ENCODE measurements around the gene SACM1L.

DNA sequence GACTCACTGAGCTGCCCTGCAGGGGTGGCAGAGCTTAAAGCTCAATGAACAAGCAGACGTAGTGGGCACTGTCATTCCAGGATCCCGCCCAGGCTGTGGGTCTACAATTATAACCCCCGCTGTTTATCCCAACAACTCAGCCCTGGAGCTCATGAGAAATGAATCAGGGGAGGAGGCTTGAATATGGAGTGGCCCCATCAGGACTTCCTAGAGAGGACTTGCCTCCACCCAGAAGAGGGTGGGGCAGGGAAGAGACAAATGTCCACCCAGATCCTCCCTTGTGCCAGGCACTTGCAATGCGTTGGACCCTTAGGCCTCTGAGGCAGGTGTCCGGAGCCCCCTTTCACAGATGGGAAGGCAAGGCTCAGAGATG lies 74.1 kb downstream of the SACM1L start:
- TF ChIP-seq FOXK2 (IDR thresholded peaks at IDR 0.05) (no peak), SUZ12 (IDR thresholded peaks at IDR 0.05) (no peak), SP1 (IDR thresholded peaks at IDR 0.05) (no peak), FOXM1 (IDR thresholded peaks at IDR 0.05; ENCODE audit: borderline replicate concordance) (no peak), FOXA1 (IDR thresholded peaks at IDR 0.05) (no peak), ZNF384 (IDR thresholded peaks at IDR 0.05) (no peak), PKNOX1 (IDR thresholded peaks at IDR 0.05) (no peak), ELF4 (IDR thresholded peaks at IDR 0.05) (no peak), ARNT (IDR thresholded peaks at IDR 0.05) (no peak), LEF1 (IDR thresholded peaks at IDR 0.05; ENCODE audit: borderline replicate concordance) (no peak)
